ENCODE results near the gene LPCAT4. TPM values are rescaled to one million over a fixed set of nuclear protein-coding genes. Genes with fewer than 3 reads are reported as not detected.

Gene LPCAT4
- total and polyA plus RNA-seq, 2 experiments from 2014 or later: 162 to 172 TPM

GRCh38 chr15:34329006-34329405 is 38.0 kb downstream of the LPCAT4 start:
- Histone ChIP-seq H3K4me3 (no peak overlapping the region), H3K9me3 (ENCODE audit: low read depth) (no peaks in the 10 kb centered on the region), H3K36me3 (no peaks in the 10 kb centered on the region), H3K27me3 (no peaks in the 10 kb centered on the region), H3K4me1 (ENCODE audit: low read depth) (peaks cover 19% of the 10 kb centered on the region), H3K27ac (no peak overlapping the region)
- DNase-seq (ENCODE audit: low read depth in 1 of 2, low spot score in 1 of 2): no peak
- TF ChIP-seq CTCF (IDR thresholded peaks at IDR 0.05; ENCODE audit: low read depth, low read length): no peak

- Histone ChIP-seq H3K4me1 (ENCODE audit: low read depth) (peaks cover 18% of the 10 kb centered on the region), H3K36me3 (no peaks in the 10 kb centered on the region), H3K27ac (no peak overlapping the region), H3K4me3 (no peak overlapping the region), H3K27me3 (no peaks in the 10 kb centered on the region), H3K9me3 (ENCODE audit: low read depth) (no peaks in the 10 kb centered on the region)
- no peak for DNase-seq (ENCODE audit: low read depth in 1 of 2, low spot score in 1 of 2)
- TF ChIP-seq CTCF (IDR thresholded peaks at IDR 0.05; ENCODE audit: low read depth, low read length): no peak
Observed at GRCh38 chr15:34327906-34328305, 39.1 kb downstream of the LPCAT4 start.

GRCh38 chr15:34325368-34325767 is 41.6 kb downstream of the LPCAT4 start:
- DNase-seq (ENCODE audit: low read depth in 1 of 2, low spot score in 1 of 2): no peak
- peaks cover 5% of the 10 kb centered on the region for H3K4me1 ChIP-seq (ENCODE audit: low read depth)
- no peaks in the 10 kb centered on the region for H3K36me3 ChIP-seq
- H3K27me3 ChIP-seq: no peaks in the 10 kb centered on the region
- no peak overlapping the region for H3K4me3 ChIP-seq
- no peak for TF ChIP-seq CTCF (IDR thresholded peaks at IDR 0.05; ENCODE audit: low read depth, low read length)
- no peak overlapping the region for H3K27ac ChIP-seq
- no peaks in the 10 kb centered on the region for H3K9me3 ChIP-seq (ENCODE audit: low read depth)

- H3K4me1 ChIP-seq (ENCODE audit: low read depth): peaks cover 5% of the 10 kb centered on the region
- DNase-seq (ENCODE audit: low read depth in 1 of 2, low spot score in 1 of 2): no peak
- no peak for TF ChIP-seq CTCF (IDR thresholded peaks at IDR 0.05; ENCODE audit: low read depth, low read length)
- no peaks in the 10 kb centered on the region for H3K9me3 ChIP-seq (ENCODE audit: low read depth)
- no peak overlapping the region for H3K27ac ChIP-seq
- H3K4me3 ChIP-seq: no peak overlapping the region
- H3K27me3 ChIP-seq: no peaks in the 10 kb centered on the region
- no peaks in the 10 kb centered on the region for H3K36me3 ChIP-seq
Observed at GRCh38 chr15:34324933-34325332, 42.1 kb downstream of the LPCAT4 start.

- Histone ChIP-seq H3K9me3 (ENCODE audit: low read depth) (no peaks in the 10 kb centered on the region), H3K36me3 (no peaks in the 10 kb centered on the region), H3K27me3 (no peaks in the 10 kb centered on the region), H3K4me3 (no peak overlapping the region), H3K4me1 (ENCODE audit: low read depth) (no peaks in the 10 kb centered on the region), H3K27ac (no peak overlapping the region)
- DNase-seq (ENCODE audit: low read depth in 1 of 2, low spot score in 1 of 2): no peak
- no peak for TF ChIP-seq CTCF (IDR thresholded peaks at IDR 0.05; ENCODE audit: low read depth, low read length)
Observed at GRCh38 chr15:34323217-34323616, 43.8 kb downstream of the LPCAT4 start.
